M059J (cell line): ENCODE data around the gene SLIT3. TPM values are rescaled to one million over a fixed set of nuclear protein-coding genes. Genes with fewer than 3 reads are reported as not detected.
"Not testable (repeated sequence)": the region's sequence is repeated elsewhere in the genome, so short reads cannot be mapped to it uniquely, and the experiment has no call there.

Source experiments
- DNase-seq: peaks from one replicate; pipeline ENCODE4 v3.0.0-alpha.2; 2012; ENCODE audit warnings: low read depth
- total RNA-seq: library from RNA; depleted of rRNA; stranded (reverse); fragments of >200 nt; shearing (Covaris generic); gene quantifications from 2 replicates; pipeline ENCODE4 v1.2.3, GENCODE V29; 2014

Gene SLIT3
- total RNA-seq, 1 experiment from 2014 or later: 0.17 TPM

GRCh38 chr5:168648576-168648975, 652.4 kb downstream of the SLIT3 start:
- no peak for DNase-seq

- DNase-seq: no peak
Measured at GRCh38 chr5:168648016-168648415, 652.9 kb downstream of the SLIT3 start.

GRCh38 chr5:168647083-168647482, 653.9 kb downstream of the SLIT3 start:
- no peak for DNase-seq

- no peak for DNase-seq
Measured at GRCh38 chr5:168646335-168646734, 654.6 kb downstream of the SLIT3 start.

- DNase-seq: no peak
Measured at GRCh38 chr5:168645195-168645594, 655.7 kb downstream of the SLIT3 start.

GRCh38 chr5:168642019-168642418, 658.9 kb downstream of the SLIT3 start:
- no peak for DNase-seq

GRCh38 chr5:168638846-168639245, 662.1 kb downstream of the SLIT3 start:
- not testable (repeated sequence) for DNase-seq

GRCh38 chr5:168637793-168638192, 663.1 kb downstream of the SLIT3 start:
- DNase-seq: no peak

GRCh38 chr5:168637281-168637680, 663.7 kb downstream of the SLIT3 start:
- no peak for DNase-seq

GRCh38 chr5:168630958-168631357, 670.0 kb downstream of the SLIT3 start:
- DNase-seq: not testable (repeated sequence)

GRCh38 chr5:168624850-168625364, 676.0 kb downstream of the SLIT3 start:
- DNase-seq: no peak

GRCh38 chr5:168620807-168621206, 680.1 kb downstream of the SLIT3 start:
- no peak for DNase-seq

GRCh38 chr5:168614661-168615060, 686.3 kb downstream of the SLIT3 start:
- no peak for DNase-seq

GRCh38 chr5:168613996-168614395, 686.9 kb downstream of the SLIT3 start:
- DNase-seq: no peak

GRCh38 chr5:168613396-168613795, 687.5 kb downstream of the SLIT3 start:
- no peak for DNase-seq

GRCh38 chr5:168612996-168613395, 687.9 kb downstream of the SLIT3 start:
- no peak for DNase-seq

GRCh38 chr5:168612123-168612522, 688.8 kb downstream of the SLIT3 start:
- no peak for DNase-seq
